Measurements from ENCODE around the gene KRTAP19-5.
"Not testable (repeated sequence)": the region's sequence is repeated elsewhere in the genome, so short reads cannot be mapped to it uniquely, and the experiment has no call there.

Gene KRTAP19-5
- total RNA-seq, result 0 reads per million in 3 donors

DNA sequence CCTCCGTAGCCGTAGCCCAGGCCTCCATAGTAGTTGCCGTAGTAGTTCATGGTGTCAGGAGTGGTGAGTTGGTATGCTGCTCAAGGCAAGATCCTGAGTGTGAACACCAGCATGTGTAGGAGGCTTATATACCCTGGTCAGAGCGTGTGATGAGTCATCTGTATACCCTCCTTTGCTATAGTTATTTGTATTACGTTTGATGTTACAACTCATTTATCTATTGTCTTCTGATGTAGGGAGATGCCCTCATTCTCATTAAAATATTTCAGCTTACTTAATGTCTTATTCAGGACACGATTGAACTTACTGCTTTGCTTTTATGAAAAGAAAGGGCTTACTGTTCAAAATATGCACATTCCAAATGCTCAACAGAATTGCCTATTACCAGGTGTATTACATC, at the start of gene KRTAP19-5:
Gene KRTAP19-5, minus strand, starts transcription at position 101 of the 400 bp plus-strand sequence. Its CDS starts 51 bp downstream, at position 50.
- H3K4me3 ChIP-seq (ENCODE audit: insufficient read depth, low read depth, low read length, poor library complexity, severe bottlenecking), result no peak within 1 kb of the TSS
- no peak for DNase-seq
- no peak within 1 kb of the TSS for H3K27ac ChIP-seq (ENCODE audit: insufficient read depth, low read length, poor library complexity, severe bottlenecking)
- H3K36me3 ChIP-seq (ENCODE audit: control insufficient read depth, insufficient read depth, low read length), result no peaks in the 10 kb centered on the region
- H3K27me3 ChIP-seq (replicated peaks; ENCODE audit: control insufficient read depth, insufficient read depth, low read length, poor library complexity, severe bottlenecking), result no peaks in the 10 kb centered on the region
- H3K9me3 ChIP-seq (ENCODE audit: control insufficient read depth, low read length), result no peaks in the 10 kb centered on the region
- H3K4me1 ChIP-seq (ENCODE audit: control insufficient read depth, insufficient read depth, low read length, poor library complexity, severe bottlenecking), result no peaks in the 10 kb centered on the region

DNA sequence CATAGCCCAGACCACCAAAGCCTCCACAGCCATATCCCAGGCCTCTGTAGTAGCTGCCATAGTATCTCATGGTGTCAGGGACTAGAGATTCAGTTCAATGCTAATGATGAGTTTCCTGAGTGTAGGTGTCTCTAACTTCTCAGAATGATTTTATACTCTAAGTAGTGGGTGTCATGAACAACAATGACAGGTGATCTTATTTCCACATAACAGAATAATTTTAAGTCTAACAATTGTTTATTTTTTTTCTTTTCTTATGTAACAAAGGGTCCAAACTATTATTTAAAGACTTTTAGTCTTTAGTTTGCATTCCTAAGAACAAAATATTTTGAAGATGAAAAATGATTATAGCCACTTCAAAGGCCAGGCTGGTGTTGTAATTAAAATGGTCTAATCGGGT, 39.8 kb upstream of the KRTAP19-5 start, which contains the start of gene KRTAP19-6:
Gene KRTAP19-6, minus strand, starts transcription at position 101 of the 400 bp plus-strand sequence. Its CDS starts 31 bp downstream, at position 70.
- Histone ChIP-seq H3K4me3 (ENCODE audit: insufficient read depth, low read depth, low read length, poor library complexity, severe bottlenecking) (no peak within 1 kb of the TSS), H3K36me3 (ENCODE audit: control insufficient read depth, insufficient read depth, low read length) (no peaks in the 10 kb centered on the region), H3K4me1 (ENCODE audit: control insufficient read depth, insufficient read depth, low read length, poor library complexity, severe bottlenecking) (no peaks in the 10 kb centered on the region), H3K27me3 (replicated peaks; ENCODE audit: control insufficient read depth, insufficient read depth, low read length, poor library complexity, severe bottlenecking) (no peaks in the 10 kb centered on the region), H3K9me3 (ENCODE audit: control insufficient read depth, low read length) (no peaks in the 10 kb centered on the region), H3K27ac (ENCODE audit: insufficient read depth, low read length, poor library complexity, severe bottlenecking) (no peak within 1 kb of the TSS)
- no peak for DNase-seq

DNA sequence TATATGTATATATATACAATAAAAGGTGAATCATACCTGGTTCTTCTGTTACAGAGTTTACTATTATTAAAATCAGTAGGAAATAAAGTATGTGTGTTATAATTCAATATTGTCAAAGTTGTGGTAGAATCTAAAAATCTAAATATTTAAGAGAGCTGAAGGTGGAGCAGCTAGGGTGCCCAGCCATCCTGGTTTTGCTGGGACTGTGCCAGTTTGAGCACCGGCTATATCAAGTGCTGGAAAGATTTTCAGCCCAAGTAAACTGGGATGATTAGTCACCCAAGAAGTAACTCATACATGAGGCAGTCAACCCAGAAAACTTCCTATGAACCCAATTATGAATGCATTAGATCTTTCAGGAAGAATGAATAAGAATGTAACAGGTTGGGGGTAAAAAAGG, 16.9 kb upstream of the KRTAP19-5 start:
- DNase-seq, result no peak
- H3K9me3 ChIP-seq (ENCODE audit: control insufficient read depth, low read length), result no peaks in the 10 kb centered on the region
- H3K27me3 ChIP-seq (replicated peaks; ENCODE audit: control insufficient read depth, insufficient read depth, low read length, poor library complexity, severe bottlenecking), result no peaks in the 10 kb centered on the region
- H3K4me1 ChIP-seq (ENCODE audit: control insufficient read depth, insufficient read depth, low read length, poor library complexity, severe bottlenecking), result no peaks in the 10 kb centered on the region
- no peak overlapping the region for H3K27ac ChIP-seq (ENCODE audit: insufficient read depth, low read length, poor library complexity, severe bottlenecking)
- no peak overlapping the region for H3K4me3 ChIP-seq (ENCODE audit: insufficient read depth, low read depth, low read length, poor library complexity, severe bottlenecking)
- no peaks in the 10 kb centered on the region for H3K36me3 ChIP-seq (ENCODE audit: control insufficient read depth, insufficient read depth, low read length)

DNA sequence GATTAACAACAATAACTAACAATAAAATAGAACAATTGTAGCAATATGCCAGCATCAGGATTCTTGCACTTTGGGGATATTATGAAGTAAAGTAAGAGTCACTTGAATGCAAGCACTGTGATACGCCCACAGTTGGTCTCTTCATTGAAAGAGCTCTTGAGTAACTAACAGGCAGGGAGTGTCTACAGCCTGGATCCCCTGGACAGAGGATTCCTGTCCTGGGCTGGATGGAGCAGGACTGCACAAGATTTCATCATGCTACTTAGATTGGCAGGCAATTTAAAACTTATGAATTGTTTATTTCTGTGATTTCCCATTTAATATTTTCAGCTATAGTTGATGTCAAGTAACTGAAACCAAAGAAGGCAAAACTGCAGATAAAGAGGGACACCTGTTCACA, 13.7 kb upstream of the KRTAP19-5 start:
- no peak for DNase-seq
- Histone ChIP-seq H3K4me1 (ENCODE audit: control insufficient read depth, insufficient read depth, low read length, poor library complexity, severe bottlenecking) (no peaks in the 10 kb centered on the region), H3K27me3 (replicated peaks; ENCODE audit: control insufficient read depth, insufficient read depth, low read length, poor library complexity, severe bottlenecking) (no peaks in the 10 kb centered on the region)

DNA sequence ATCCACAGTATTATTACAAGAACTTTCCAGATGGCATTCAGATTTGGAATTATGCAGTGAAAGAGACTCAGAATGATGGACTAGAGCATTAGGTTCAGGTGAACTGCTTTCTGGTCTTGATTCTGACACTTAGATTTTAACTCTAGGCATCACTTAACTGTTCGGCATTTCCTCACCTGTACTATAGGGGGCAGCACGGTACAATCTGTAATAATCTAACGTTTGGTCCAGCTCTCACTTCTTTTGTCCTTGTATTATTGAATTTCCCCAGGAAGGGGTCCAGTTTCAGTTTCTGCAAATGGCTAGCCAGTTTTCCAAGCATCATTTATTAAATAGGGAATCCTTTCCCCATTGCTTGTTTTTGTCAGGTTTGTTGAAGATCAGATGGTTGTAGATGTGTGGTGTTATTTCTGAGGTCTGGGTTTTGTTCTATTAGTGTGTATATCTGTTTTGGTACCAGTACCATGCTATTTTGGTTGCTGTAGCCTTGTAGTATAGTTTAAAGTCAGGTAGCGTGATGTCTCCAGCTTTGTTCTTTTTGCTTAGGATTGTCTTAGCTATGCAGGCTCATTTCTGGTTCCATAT, 3.8 kb upstream of the KRTAP19-5 start:
- not testable (repeated sequence) for DNase-seq; H3K27ac ChIP-seq (ENCODE audit: insufficient read depth, low read length, poor library complexity, severe bottlenecking); H3K4me3 ChIP-seq (ENCODE audit: insufficient read depth, low read depth, low read length, poor library complexity, severe bottlenecking); H3K27me3 ChIP-seq (replicated peaks; ENCODE audit: control insufficient read depth, insufficient read depth, low read length, poor library complexity, severe bottlenecking); H3K4me1 ChIP-seq (ENCODE audit: control insufficient read depth, insufficient read depth, low read length, poor library complexity, severe bottlenecking); H3K9me3 ChIP-seq (ENCODE audit: control insufficient read depth, low read length); H3K36me3 ChIP-seq (ENCODE audit: control insufficient read depth, insufficient read depth, low read length)

More for the DNA sequence above, 13.7 kb upstream of the KRTAP19-5 start:
- no peak overlapping the region for H3K27ac ChIP-seq (ENCODE audit: insufficient read depth, low read length, poor library complexity, severe bottlenecking)
- H3K4me3 ChIP-seq (ENCODE audit: insufficient read depth, low read depth, low read length, poor library complexity, severe bottlenecking), result no peak overlapping the region
- no peaks in the 10 kb centered on the region for H3K9me3 ChIP-seq (ENCODE audit: control insufficient read depth, low read length)
- no peaks in the 10 kb centered on the region for H3K36me3 ChIP-seq (ENCODE audit: control insufficient read depth, insufficient read depth, low read length)

DNA sequence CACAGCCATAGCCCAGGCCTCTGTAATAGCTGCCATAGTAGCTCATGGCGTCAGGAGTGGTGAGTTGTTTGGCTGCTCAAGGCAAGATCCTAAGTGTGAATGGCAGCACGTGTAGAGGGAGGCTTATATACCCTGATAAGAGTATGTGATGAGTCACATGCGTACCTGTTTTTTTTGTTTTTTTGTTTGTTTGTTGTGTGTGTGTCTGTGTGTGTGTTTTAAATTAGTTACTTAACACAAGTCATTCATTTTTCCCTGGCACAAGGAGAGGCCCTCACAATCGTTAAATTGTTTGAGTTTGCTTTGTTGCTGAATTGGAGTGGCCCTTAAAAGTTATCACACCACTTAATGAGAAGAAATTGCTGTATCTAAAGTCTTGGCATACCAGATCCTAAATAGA, 4.9 kb downstream of the KRTAP19-5 start, which contains the start of gene KRTAP19-4:
Gene KRTAP19-4, minus strand, starts transcription at position 101 of the 400 bp plus-strand sequence. Its CDS starts 55 bp downstream, at position 46.
- H3K27ac ChIP-seq (ENCODE audit: insufficient read depth, low read length, poor library complexity, severe bottlenecking), result no peak within 1 kb of the TSS
- no peaks in the 10 kb centered on the region for H3K4me1 ChIP-seq (ENCODE audit: control insufficient read depth, insufficient read depth, low read length, poor library complexity, severe bottlenecking)
- no peak for DNase-seq
- H3K9me3 ChIP-seq (ENCODE audit: control insufficient read depth, low read length), result no peaks in the 10 kb centered on the region
- H3K27me3 ChIP-seq (replicated peaks; ENCODE audit: control insufficient read depth, insufficient read depth, low read length, poor library complexity, severe bottlenecking), result no peaks in the 10 kb centered on the region
- H3K4me3 ChIP-seq (ENCODE audit: insufficient read depth, low read depth, low read length, poor library complexity, severe bottlenecking), result no peak within 1 kb of the TSS
- no peaks in the 10 kb centered on the region for H3K36me3 ChIP-seq (ENCODE audit: control insufficient read depth, insufficient read depth, low read length)

DNA sequence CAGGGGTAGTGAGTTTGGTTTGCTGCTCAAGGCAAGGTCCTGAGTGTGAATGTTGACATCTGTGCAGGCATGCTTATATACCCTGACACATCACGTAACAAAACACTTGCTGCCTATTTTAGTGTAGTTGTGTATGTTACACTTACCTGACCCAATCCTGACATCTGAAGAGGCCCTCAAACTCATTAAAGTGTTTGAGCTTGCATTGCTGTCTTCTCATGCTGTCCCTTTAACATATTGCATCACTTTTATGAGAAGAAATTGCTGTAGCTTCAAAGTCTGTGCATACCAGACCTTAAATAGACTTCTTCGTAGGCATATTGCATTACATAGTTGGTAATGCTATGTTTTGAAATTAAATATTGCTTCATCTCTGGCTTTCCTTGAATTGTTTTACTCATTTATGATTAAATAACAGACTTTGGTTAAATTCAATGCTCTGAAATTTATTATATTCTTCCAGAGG, 9.9 kb downstream of the KRTAP19-5 start, which contains the start of gene KRTAP19-3:
Gene KRTAP19-3, minus strand, starts transcription at position 51 of the 466 bp plus-strand sequence. CDS start 56 bp downstream, outside the sequence.
- no peak for DNase-seq
- no peak within 1 kb of the TSS for H3K4me3 ChIP-seq (ENCODE audit: insufficient read depth, low read depth, low read length, poor library complexity, severe bottlenecking)
- H3K36me3 ChIP-seq (ENCODE audit: control insufficient read depth, insufficient read depth, low read length), result no peaks in the 10 kb centered on the region
- no peaks in the 10 kb centered on the region for H3K27me3 ChIP-seq (replicated peaks; ENCODE audit: control insufficient read depth, insufficient read depth, low read length, poor library complexity, severe bottlenecking)
- no peak within 1 kb of the TSS for H3K27ac ChIP-seq (ENCODE audit: insufficient read depth, low read length, poor library complexity, severe bottlenecking)
- H3K4me1 ChIP-seq (ENCODE audit: control insufficient read depth, insufficient read depth, low read length, poor library complexity, severe bottlenecking), result no peaks in the 10 kb centered on the region
- H3K9me3 ChIP-seq (ENCODE audit: control insufficient read depth, low read length), result no peaks in the 10 kb centered on the region

DNA sequence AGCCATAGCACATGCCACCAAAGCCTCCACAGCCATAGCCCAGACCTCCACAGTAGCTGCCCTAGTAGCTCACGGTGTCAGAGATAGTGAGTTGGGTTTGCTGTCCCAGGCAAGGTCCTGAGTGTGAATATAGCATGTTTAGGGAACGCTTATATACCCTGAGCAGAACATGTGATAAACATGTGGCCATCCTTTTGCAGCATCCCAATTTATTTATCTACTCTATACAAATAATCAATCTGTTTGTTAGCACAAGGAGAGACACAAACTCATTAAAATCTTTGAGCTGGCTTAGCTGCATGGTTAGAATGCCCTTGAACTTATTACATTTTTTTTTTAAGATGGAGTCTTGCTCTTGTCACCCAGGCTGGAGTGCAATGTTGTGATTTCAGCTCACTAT, 14.6 kb downstream of the KRTAP19-5 start, which contains the start of gene KRTAP19-2:
Gene KRTAP19-2, minus strand, starts transcription at position 101 of the 400 bp plus-strand sequence. Its CDS starts 88 bp downstream, at position 13.
- no peak within 1 kb of the TSS for H3K27ac ChIP-seq (ENCODE audit: insufficient read depth, low read length, poor library complexity, severe bottlenecking)
- DNase-seq, result no peak
- no peaks in the 10 kb centered on the region for H3K4me1 ChIP-seq (ENCODE audit: control insufficient read depth, insufficient read depth, low read length, poor library complexity, severe bottlenecking)
- no peaks in the 10 kb centered on the region for H3K36me3 ChIP-seq (ENCODE audit: control insufficient read depth, insufficient read depth, low read length)
- H3K4me3 ChIP-seq (ENCODE audit: insufficient read depth, low read depth, low read length, poor library complexity, severe bottlenecking), result no peak within 1 kb of the TSS
- H3K27me3 ChIP-seq (replicated peaks; ENCODE audit: control insufficient read depth, insufficient read depth, low read length, poor library complexity, severe bottlenecking), result no peaks in the 10 kb centered on the region
- no peaks in the 10 kb centered on the region for H3K9me3 ChIP-seq (ENCODE audit: control insufficient read depth, low read length)

DNA sequence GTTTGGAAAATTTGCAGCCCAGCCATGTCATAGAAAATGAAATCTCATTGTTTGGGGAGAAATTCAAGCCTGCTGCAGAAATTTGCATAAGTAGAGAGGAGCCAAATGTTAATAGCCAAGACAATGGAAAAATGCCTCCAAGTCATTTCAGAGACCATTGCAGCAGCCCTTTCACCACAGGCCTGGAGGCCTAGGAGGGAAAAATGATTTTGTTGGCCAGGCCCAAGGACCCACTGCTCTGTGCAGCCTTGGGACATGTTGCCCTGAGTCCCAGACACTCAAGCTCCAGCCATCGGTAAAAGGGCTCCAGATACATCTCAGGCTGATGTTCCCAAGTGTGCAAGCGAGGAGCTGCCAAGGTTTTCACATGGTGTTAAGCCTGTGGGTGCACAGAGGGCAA, 15.8 kb downstream of the KRTAP19-5 start:
- no peak for DNase-seq
- Histone ChIP-seq H3K4me3 (ENCODE audit: insufficient read depth, low read depth, low read length, poor library complexity, severe bottlenecking) (no peak overlapping the region), H3K36me3 (ENCODE audit: control insufficient read depth, insufficient read depth, low read length) (no peaks in the 10 kb centered on the region), H3K27ac (ENCODE audit: insufficient read depth, low read length, poor library complexity, severe bottlenecking) (no peak overlapping the region), H3K9me3 (ENCODE audit: control insufficient read depth, low read length) (no peaks in the 10 kb centered on the region), H3K27me3 (replicated peaks; ENCODE audit: control insufficient read depth, insufficient read depth, low read length, poor library complexity, severe bottlenecking) (no peaks in the 10 kb centered on the region), H3K4me1 (ENCODE audit: control insufficient read depth, insufficient read depth, low read length, poor library complexity, severe bottlenecking) (no peaks in the 10 kb centered on the region)

DNA sequence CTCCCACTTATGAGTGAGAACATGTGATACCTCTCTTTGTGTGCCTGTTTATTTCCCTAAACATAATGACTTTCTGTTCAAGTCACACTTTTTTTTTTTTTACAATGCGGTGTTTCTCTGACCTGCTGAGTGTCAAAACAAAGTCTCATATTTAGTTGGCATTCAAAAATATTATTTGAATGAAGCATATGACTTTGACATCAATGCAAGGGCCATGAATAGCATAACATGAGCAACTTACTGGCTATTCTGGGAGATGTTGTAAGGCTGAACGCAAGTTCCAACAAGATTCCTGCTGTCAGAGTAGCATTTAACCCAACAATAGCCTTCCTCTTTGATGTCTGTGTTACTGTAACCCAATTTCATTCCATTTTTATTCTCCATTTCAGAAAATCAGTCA, 19.8 kb downstream of the KRTAP19-5 start:
- no peak for DNase-seq
- Histone ChIP-seq H3K36me3 (ENCODE audit: control insufficient read depth, insufficient read depth, low read length) (no peaks in the 10 kb centered on the region), H3K9me3 (ENCODE audit: control insufficient read depth, low read length) (no peaks in the 10 kb centered on the region), H3K27ac (ENCODE audit: insufficient read depth, low read length, poor library complexity, severe bottlenecking) (no peak overlapping the region), H3K27me3 (replicated peaks; ENCODE audit: control insufficient read depth, insufficient read depth, low read length, poor library complexity, severe bottlenecking) (no peaks in the 10 kb centered on the region), H3K4me1 (ENCODE audit: control insufficient read depth, insufficient read depth, low read length, poor library complexity, severe bottlenecking) (no peaks in the 10 kb centered on the region), H3K4me3 (ENCODE audit: insufficient read depth, low read depth, low read length, poor library complexity, severe bottlenecking) (no peak overlapping the region)

Measured in effector memory CD4-positive, alpha-beta T cell (primary cell).